Caco-2 (cell line): ENCODE measurements around the gene IFIT1. TPM values are rescaled to one million over a fixed set of nuclear protein-coding genes. Genes with fewer than 3 reads are reported as not detected.

Experiments
- BruUV-seq: library from RNA; stranded (reverse); fragments of 400-500 nt; replicated peaks from 2 replicates; lab custom pipeline; 2021; lab: Mats Ljungman, UMichigan
- CTCF ChIA-PET: fragments of 300-600 bp; sonication (Branson Sonifier 250); formaldehyde crosslinking; loops from one replicate; lab custom pipeline; 2022; ENCODE audit warnings: antibody characterized with exemption; lab: Charles Lee
- POLR2A ChIA-PET: fragments of 300-600 bp; sonication (Branson Sonifier 250); formaldehyde crosslinking; loops from one replicate; lab custom pipeline; 2022; ENCODE audit warnings: antibody characterized with exemption; lab: Charles Lee
- DNase-seq, 2 experiments: peaks; one replicate each; pipeline versions ENCODE4 v3.0.0 to v3.0.0-alpha.2; 2020 to 2022
- H3K27me3 ChIP-seq: replicated peaks from 2 replicates; pipeline ENCODE4 v1.6.0; 2011; ENCODE audit warnings: low read length; ENCODE audit not compliant: control insufficient read depth, insufficient read depth
- H3K36me3 ChIP-seq: 2 replicates; pipeline ENCODE4 v1.5.1; 2011; ENCODE audit warnings: low read length; ENCODE audit not compliant: control insufficient read depth, insufficient read depth
- H3K4me1 ChIP-seq: fragments of 250-450 bp; sonication (Bioruptor Pico); 2 replicates; pipeline ENCODE4 v1.5.1; 2020; ENCODE audit warnings: mild to moderate bottlenecking
- H3K4me3 ChIP-seq: 2 replicates; pipeline ENCODE4 v1.5.1; 2011; ENCODE audit warnings: low read depth, mild to moderate bottlenecking, control low read depth, low read length
- H3K9me3 ChIP-seq: fragments of 250-450 bp; sonication (Bioruptor Pico); 2 replicates; pipeline ENCODE4 v1.5.1; 2020; ENCODE audit warnings: mild to moderate bottlenecking, moderate library complexity
- H3K27ac Mint-ChIP-seq: one replicate; pipeline ENCODE4 v1.8.0; 2022; ENCODE audit warnings: mixed read lengths; ENCODE audit not compliant: unreplicated experiment
- H3K27me3 Mint-ChIP-seq: one replicate; pipeline ENCODE4 v1.8.0; 2022; ENCODE audit warnings: mixed read lengths; ENCODE audit not compliant: insufficient read depth, unreplicated experiment
- H3K36me3 Mint-ChIP-seq: one replicate; pipeline ENCODE4 v1.8.0; 2022; ENCODE audit warnings: mild to moderate bottlenecking, mixed read lengths; ENCODE audit not compliant: insufficient read depth, unreplicated experiment
- H3K4me1 Mint-ChIP-seq: one replicate; pipeline ENCODE4 v1.8.0; 2022; ENCODE audit warnings: low read depth, mixed read lengths; ENCODE audit not compliant: unreplicated experiment
- H3K4me3 Mint-ChIP-seq: one replicate; pipeline ENCODE4 v1.8.0; 2022; ENCODE audit warnings: mild to moderate bottlenecking, moderate library complexity, mixed read lengths; ENCODE audit not compliant: unreplicated experiment
- H3K9me3 Mint-ChIP-seq: one replicate; pipeline ENCODE4 v1.8.0; 2022; ENCODE audit warnings: mixed read lengths; ENCODE audit not compliant: unreplicated experiment
- intact Hi-C: fragments of 100-400 bp; cut with micrococcal nuclease; formaldehyde crosslinking; loops from one replicate; pipeline ENCODE4 v1.10.0; 2022; ENCODE audit not compliant: unreplicated experiment
- total RNA-seq: library from RNA; stranded (reverse); gene quantifications from 2 replicates; pipeline ENCODE4 v1.2.3, GENCODE V29; 2022
- TF ChIP-seq, protein P1 (sequence below), 2 experiments: fragments of 200-600 bp in 1 of 2; IDR thresholded peaks; 1 replicate in 1 of 2; 2 replicates in 1 of 2; pipeline versions ENCODE4 v1.5.1 to v1.8.0; 2011 to 2022; ENCODE audit warnings: antibody characterized with exemption in 1 of 2, control low read depth in 1 of 2, inconsistent platforms in 1 of 2, low read depth in 1 of 2, low read length in 1 of 2, mild to moderate bottlenecking in 1 of 2, moderate library complexity in 1 of 2; ENCODE audit not compliant: insufficient read depth in 1 of 2, severe bottlenecking in 1 of 2, unreplicated experiment in 1 of 2

The IFIT1 gene
- total RNA-seq, 1 experiment from 2014 or later, result 5.4 TPM

DNA sequence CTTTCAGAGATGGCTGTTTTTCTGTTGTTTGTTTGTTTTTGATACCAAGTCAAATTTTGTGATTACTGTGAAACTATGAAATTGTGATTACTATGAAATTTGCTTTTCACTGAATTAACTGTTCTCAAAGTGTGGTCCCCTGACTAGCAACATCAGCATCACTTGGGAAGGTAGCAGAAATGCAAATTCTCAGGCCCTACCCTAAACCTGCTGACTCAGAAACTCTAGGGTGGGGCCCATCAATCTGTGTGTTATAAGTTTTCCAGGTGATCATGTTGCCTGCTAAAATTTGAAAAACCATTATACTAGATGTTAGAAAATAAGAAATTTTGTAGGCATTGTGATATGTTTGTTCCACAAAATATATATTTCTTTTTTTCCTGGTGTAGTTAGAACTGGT lies 13.3 kb upstream of the IFIT1 start:
- no peak overlapping the region for H3K4me3 ChIP-seq
- Mint-ChIP-seq H3K9me3 (no peaks in the 10 kb centered on the region), H3K4me1 (peaks cover 4% of the 10 kb centered on the region), H3K27me3 (no peaks in the 10 kb centered on the region), H3K36me3 (no peaks in the 10 kb centered on the region), H3K27ac (no peak overlapping the region), H3K4me3 (no peak overlapping the region)
- intact Hi-C loops, result no loop called here
- DNase-seq, result no peak
- no peaks in the 10 kb centered on the region for H3K36me3 ChIP-seq
- H3K9me3 ChIP-seq, result no peaks in the 10 kb centered on the region
- ChIA-PET POLR2A (no interaction called here), CTCF (no interaction called here)
- H3K27me3 ChIP-seq, result no peaks in the 10 kb centered on the region
- TF ChIP-seq, protein P1, sequence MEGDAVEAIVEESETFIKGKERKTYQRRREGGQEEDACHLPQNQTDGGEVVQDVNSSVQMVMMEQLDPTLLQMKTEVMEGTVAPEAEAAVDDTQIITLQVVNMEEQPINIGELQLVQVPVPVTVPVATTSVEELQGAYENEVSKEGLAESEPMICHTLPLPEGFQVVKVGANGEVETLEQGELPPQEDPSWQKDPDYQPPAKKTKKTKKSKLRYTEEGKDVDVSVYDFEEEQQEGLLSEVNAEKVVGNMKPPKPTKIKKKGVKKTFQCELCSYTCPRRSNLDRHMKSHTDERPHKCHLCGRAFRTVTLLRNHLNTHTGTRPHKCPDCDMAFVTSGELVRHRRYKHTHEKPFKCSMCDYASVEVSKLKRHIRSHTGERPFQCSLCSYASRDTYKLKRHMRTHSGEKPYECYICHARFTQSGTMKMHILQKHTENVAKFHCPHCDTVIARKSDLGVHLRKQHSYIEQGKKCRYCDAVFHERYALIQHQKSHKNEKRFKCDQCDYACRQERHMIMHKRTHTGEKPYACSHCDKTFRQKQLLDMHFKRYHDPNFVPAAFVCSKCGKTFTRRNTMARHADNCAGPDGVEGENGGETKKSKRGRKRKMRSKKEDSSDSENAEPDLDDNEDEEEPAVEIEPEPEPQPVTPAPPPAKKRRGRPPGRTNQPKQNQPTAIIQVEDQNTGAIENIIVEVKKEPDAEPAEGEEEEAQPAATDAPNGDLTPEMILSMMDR (IDR thresholded peaks at IDR 0.05; ENCODE audit: insufficient read depth in 1 of 2, low read depth in 1 of 2, low read length in 1 of 2, severe bottlenecking in 1 of 2, unreplicated experiment in 1 of 2), result no peak
- H3K4me1 ChIP-seq, result peaks cover 3% of the 10 kb centered on the region; the same call in 1 of the 2 replicates
- no TSS peak for BruUV-seq

DNA sequence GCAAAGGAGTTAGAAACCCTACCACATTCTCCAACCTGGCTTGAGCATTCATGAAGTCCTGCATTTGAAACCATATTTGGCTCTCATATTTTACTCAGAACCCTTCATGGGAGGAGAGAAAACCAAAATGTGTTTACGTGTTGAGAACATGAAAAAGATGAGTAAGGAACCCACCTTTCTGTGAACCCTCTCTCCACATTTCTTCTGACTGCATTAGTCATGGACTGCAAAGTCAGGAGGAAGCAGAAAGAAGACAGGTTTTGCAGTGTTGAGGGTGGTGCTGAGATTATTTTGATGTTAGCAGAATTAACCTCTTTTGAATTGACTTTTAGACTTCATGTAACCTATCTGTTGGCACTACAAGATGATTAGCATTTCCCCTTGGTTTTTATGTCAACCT lies 9.7 kb upstream of the IFIT1 start:
- POLR2A ChIA-PET, result no interaction called here
- DNase-seq, result no peak
- intact Hi-C loops, result no loop called here

DNA sequence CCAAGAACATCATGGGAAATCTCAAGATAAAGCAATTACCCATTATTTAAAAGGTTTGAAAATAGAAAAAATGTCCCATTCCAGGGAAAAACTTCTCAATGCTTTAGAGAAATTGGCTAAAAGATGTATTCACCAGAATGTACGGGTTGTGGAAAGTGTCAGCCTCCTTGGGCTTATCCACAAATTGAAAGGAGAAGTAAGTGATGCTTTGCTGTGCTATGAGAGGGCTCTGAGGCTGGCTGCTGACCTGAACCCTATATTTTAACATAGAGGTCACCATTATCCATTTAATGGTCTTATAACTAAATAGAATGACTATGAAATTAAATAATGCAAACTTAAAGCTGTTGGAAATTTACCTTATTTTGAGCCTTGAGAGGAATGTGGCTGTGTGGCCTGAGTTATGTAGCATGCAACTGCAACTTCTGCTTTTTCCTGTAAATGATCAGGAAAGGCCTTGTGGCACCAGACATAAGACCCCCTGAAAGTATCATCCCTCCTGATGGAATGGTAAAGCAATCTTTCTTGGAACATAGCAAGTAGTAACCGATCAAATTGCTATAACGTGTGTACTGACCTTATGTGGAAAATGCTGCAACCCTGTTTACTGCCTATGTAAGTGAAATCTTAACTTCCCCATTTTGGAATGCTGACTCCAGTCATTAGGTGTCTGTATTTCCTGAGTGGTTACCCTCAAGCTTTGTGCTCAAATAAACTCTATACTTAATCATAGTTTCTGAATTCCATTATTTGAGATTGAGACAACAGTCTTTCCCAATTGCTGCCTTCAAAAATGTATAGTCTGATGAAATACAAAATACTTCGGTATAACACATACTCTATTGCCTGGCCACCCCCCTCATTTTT lies 7.7 kb upstream of the IFIT1 start:
- no peak for DNase-seq
- Mint-ChIP-seq H3K36me3 (no peaks in the 10 kb centered on the region), H3K4me3 (no peak overlapping the region), H3K9me3 (no peaks in the 10 kb centered on the region), H3K4me1 (no peaks in the 10 kb centered on the region), H3K27ac (no peak overlapping the region), H3K27me3 (no peaks in the 10 kb centered on the region)
- TF ChIP-seq, protein P1 (IDR thresholded peaks at IDR 0.05; ENCODE audit: insufficient read depth in 1 of 2, low read depth in 1 of 2, low read length in 1 of 2, severe bottlenecking in 1 of 2, unreplicated experiment in 1 of 2), result no peak
- no TSS peak for BruUV-seq
- Histone ChIP-seq H3K4me3 (no peak overlapping the region), H3K4me1 (no peaks in the 10 kb centered on the region), H3K9me3 (no peaks in the 10 kb centered on the region), H3K36me3 (no peaks in the 10 kb centered on the region), H3K27me3 (no peaks in the 10 kb centered on the region)
- CTCF ChIA-PET, result no interaction called here
- POLR2A ChIA-PET, result no interaction called here
- intact Hi-C loops, result no loop called here

More for the DNA sequence above, 9.7 kb upstream of the IFIT1 start:
- Histone ChIP-seq H3K4me3 (no peak overlapping the region), H3K4me1 (no peaks in the 10 kb centered on the region), H3K27me3 (no peaks in the 10 kb centered on the region), H3K9me3 (no peaks in the 10 kb centered on the region), H3K36me3 (no peaks in the 10 kb centered on the region)
- Mint-ChIP-seq H3K36me3 (no peaks in the 10 kb centered on the region), H3K4me1 (no peaks in the 10 kb centered on the region), H3K27ac (no peak overlapping the region), H3K4me3 (no peak overlapping the region), H3K9me3 (no peaks in the 10 kb centered on the region), H3K27me3 (no peaks in the 10 kb centered on the region)
- no TSS peak for BruUV-seq
- CTCF ChIA-PET, result no interaction called here
- TF ChIP-seq, protein P1 (IDR thresholded peaks at IDR 0.05; ENCODE audit: insufficient read depth in 1 of 2, low read depth in 1 of 2, low read length in 1 of 2, severe bottlenecking in 1 of 2, unreplicated experiment in 1 of 2), result no peak
